Effector CD8-positive, alpha-beta T cell (primary cell): Measurements from ENCODE around the gene TMTC3.
"Not testable (repeated sequence)": the region's sequence is repeated elsewhere in the genome, so short reads cannot be mapped to it uniquely, and the experiment has no call there.

Source experiments
- DNase-seq: peaks from one replicate; lab custom pipeline; 2025; lab: John Stamatoyannopoulos, UW
- total RNA-seq, 4 experiments: gene quantifications; one replicate each; lab custom pipeline; 2026; lab: John Stamatoyannopoulos, UW

TMTC3 gene
- 16.2 to 30.2 (median 23.6) reads per million in 4 experiments for total RNA-seq

DNA sequence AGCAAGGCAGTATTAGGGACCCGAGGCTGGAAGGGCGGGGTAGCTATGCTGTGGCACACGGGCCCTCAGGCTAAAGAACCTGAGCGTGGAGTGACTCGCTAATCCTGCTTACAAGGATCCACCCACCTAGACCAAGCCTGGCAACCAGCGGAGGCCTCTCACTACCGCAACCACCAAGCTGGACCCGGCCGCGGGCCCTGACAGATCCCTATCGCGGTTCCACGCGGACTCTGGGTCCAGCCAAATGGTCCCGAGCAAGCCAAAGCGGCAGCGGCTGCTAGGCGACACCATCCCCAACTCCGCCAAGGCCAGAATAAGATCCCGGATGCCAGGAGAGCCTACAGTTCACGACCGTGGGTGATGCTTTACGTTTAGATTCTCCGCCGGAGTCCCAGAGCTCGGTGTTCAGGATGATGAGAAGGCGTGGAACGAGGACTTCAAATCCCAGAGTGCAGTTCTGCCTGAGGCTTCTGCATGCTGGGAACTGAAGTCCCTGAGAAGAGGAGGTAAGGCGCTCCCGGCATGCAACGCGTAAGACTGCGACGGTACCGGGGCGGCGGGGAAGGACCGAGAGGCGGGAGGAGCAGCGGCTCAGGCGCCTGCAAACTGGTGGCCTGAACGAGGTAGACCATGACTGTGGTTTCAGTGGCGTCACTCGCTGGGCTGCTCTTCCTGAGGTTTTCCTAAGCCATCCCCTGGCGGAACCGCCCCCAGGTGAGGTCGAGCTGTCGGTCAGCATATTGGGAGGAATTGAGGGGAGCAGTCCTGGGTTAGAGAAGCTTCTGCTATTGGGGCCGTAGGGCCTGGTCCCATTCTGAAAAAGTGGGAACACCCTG, at the start of gene TMTC3, which contains the start of gene CEP290:
TSS of gene TMTC3 (plus strand) at position 534 of the 836 bp plus-strand sequence. CDS start 6,009 bp downstream, outside the sequence.
TSS of gene CEP290 (minus strand) at position 315 of the 836 bp plus-strand sequence. CDS start 781 bp downstream, outside the sequence.
- peak; percentile 86 for DNase-seq

DNA sequence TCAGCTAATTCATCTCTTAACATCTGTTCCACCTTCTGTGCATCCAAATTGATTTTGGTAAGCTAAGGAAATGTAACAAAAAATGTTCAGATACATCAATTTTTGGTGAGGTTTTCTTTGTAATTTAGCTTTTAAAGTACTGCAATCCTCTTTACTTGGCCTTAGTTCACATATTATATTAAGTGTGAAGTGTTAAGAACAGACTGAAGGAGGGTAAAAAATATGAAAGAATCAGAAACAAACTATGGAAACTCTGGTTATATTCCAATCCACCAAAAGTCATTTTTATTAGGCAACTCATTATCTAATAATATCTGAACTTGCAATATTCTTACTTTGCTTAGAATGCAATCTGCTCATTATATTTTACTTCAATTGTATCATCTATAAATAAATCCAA, 49.3 kb upstream of the TMTC3 start:
- no peak for DNase-seq

DNA sequence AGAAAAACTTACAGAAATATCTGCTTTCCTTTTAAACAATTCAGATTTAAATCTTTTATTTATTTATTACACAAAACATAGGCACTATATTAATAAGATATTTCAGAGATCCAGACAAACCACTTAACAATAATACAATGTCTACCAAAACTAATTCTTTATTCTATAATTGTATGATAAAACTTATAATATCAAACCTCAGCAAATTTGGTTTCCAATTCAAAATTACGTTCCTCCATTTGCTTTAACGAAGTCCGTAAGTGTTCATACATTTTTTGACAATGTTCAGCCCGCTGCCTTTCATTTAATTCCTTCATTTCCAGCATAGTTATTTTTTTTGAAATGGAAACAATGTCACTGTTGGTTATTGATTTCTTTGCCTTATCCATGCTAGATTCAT, 48.5 kb upstream of the TMTC3 start:
- no peak for DNase-seq

DNA sequence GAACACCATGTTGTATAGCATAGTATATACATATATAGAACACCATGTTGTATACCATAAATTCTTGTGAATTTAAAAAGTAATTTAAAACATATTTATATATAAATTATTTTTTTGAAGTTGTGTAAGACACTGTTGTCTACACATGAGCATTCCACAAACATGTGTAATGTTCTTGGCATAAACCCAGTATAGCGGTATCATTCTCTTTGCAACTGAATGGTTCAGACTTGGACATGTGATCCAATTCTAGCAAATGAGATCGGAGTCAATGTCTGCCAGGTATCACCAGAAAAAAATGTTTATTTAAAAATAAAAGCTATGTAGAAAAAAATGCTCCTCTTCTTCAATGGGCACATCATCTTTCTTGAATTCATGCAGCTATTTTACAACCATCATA, 34.1 kb upstream of the TMTC3 start:
- DNase-seq = no peak

DNA sequence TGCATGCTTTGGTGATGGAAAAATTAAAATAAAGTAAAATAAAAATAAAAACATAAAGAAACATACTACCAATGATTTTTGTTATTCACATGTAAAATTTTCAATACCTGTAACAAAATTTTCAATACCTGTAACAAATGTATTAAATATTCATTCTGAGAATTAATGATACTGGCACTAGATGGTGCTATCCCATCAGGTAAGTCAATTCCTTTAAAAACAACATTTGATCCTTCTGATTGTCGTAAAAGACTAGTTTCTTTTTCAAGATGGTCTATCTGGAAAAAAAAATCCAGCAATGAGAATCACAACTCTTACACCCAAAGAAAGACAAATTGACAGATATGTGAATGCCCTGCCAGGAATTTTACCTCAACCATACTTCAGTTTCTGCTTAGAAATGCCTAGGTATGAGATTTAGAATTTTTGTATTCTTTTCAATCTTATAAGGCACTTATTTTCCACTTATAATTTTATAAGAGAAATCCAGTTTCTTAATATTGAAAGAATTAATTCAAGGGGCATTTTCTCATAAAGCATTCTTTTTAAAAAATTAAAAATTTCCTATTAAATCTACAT, 30.9 kb upstream of the TMTC3 start:
- DNase-seq = no peak

DNA sequence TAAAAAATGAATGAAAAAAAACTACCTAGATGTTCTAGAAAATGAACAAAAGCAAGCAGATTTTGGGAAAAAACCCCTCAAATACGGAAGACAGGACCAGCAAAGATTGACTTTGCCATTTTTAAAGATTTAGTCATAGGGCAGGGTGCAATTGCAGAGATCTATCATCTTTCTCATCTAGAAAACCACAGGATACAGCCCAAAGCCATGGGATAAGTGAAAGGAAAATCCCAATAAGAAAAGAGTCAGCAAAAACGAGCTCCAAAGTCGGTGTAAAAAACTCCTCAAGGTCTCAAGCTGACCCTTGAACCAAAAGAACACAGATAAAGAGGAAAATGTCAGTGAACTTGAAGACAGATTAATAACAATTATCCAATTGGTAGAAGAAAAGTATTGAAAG, 28.2 kb upstream of the TMTC3 start:
- no peak for DNase-seq

DNA sequence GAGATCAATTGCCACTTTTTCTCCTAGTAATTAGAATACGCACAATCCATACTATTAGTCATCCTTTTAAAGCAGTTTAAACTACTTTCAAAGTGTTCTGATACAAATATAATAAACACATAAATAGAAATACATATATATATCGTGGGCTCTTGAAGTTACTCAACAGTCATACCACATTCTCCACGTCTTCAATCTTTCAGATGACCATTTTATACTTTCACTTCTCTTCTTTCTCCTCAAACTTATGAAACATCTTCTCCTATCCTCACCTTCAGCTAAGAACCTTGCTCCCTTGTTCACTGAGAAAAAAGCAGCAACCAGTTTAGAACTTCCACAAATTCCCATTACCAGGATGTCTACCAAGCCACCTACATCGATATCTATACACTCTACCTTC, 19.4 kb upstream of the TMTC3 start:
- no peak for DNase-seq

DNA sequence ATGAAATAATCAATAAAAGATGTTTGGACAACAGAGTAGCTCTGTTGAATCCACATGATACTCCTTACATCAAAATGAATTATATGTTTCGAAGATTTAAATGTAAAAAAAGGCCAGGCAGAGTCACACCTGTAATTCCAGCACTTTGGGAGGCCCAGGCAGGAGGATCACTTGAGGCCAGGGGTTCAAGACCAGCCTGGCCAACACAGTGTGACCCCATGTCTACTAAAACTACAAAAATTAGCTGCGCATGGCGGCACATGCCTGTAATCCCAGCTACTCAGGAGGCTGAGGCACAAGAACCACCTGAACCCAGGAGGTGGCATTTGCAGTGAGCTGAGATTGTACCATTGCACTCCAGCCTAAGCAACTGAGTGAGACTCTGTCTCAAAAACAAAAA, 15.0 kb upstream of the TMTC3 start:
- no peak for DNase-seq

DNA sequence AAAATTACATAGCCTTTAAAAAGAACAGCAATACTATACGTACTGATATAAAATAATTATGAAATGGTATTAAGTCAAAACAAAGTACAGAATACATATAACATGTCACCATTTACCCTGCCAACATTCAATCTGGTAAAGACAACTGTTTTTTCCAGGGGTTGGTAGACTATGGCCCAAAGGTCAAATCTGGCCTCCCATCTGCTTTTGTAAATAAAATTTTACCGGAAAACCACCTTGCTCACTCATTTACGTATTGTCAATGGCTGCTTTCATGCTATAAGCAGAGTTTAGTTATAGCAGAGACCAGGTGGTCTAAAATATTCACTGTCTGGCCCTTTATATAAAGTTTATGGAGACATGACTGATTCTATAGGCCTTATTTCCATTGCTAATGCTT, 14.3 kb upstream of the TMTC3 start:
- DNase-seq = no peak

DNA sequence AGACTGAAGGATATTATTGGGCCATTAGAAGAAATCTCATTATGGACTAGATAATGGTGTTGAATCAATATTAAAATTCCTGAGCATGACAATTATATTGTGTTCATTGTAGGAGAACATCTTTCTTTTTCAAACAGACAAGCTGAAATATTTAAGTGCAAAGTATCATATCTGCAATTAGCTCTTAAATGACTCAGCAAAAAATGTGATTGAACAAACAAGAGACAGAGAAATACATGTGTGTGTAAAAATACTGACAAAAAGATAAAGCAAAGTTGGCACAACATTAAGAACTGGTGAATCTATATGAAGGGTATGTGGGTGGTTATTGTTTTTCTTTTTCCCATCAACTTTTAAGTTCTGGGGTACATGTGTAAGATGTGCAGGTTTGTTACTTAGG, 9.7 kb upstream of the TMTC3 start:
- no peak for DNase-seq

DNA sequence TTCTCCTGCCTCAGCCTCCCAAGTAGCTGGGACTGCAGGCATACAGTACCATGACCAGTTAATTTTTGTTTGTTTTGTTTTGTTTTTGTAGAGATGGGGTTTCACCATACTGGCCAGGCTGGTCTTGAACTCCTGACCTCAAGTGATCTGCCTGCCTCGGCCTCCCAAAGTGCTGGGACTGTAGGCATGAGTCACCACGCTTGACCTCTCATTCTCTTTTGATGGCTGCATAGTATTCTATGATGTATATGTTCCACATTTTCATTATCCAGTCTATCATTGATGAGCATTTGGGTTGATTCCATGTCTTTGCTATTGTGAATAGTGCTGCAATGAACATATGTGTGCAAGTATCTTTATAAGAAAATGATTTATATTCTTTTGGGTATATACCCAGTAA, 8.9 kb upstream of the TMTC3 start:
- DNase-seq = not testable (repeated sequence)

DNA sequence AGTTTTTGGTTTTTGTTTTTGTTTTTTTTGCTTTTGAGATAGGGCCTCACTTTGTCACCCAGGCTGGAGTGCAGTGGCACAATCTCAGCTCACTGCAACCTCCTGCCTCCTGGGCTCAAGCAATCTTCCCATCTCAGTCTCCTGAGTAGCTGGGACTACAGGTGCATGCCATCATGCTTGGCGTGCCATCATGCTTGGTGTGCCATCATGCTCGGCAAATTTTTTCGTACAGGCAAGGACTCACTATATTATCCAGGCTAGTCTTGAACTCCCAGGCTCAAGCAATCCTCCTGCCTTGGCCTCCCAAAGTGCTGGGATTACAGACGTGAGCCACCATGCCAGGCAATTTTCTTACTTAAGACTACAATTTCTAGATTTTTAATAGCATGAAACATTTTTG, 2.4 kb upstream of the TMTC3 start:
- DNase-seq = not testable (repeated sequence)

DNA sequence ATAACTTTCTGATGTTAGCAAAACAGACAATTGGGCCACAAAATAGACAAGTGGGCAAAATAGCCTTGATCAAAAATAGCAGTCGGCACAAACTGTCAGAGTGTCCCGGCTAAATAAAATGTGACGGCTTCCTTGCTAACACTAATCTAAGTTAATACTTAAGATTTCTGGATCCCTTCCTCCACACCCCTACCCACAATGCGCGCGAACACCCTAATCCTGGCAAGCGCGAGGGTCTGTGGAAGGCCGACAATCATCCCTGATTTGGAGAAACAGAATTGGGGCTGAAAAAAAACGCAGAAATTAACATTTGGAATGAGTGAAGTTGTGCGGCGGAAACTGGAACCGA, 708 bp upstream of the TMTC3 start:
- DNase-seq = no peak

DNA sequence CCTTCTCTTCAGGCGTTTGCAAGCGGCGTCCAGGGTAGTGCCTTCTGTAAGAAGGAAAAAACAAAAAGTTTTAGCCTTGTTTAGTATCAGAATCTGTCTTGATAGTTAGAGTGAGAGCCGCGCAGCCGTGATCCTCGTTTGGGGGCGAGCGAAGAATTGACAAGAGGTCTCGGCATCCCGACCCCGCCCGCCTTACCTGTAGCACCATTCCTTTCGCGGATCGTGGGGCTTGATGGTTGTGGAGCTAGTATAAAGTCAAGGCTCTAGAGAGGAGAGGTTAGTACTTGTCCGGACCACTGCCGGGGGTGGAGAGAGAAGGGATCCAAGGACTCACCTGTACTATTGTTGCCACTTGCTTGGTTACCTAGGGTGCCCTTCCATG, 494 bp downstream of the TMTC3 start:
- DNase-seq = peak; percentile 23

DNA sequence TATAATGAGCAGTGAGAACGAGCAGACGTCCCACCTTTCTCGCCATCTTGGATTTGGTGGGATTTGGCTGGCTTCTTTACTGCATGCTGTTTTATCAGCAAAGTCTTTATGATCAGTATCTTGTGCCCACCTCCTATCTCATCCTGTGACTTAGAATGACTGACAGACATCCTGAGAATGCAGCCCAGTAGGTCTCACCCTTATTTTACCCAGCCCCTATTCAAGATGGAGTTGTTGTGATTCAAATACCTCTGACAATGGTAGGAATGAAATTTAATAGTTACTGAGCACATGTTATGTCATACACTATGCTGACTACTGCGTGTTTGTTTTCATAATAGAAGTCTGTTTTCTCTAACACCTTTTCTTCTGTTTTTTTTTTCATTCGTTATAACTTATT, 1.9 kb downstream of the TMTC3 start:
- DNase-seq = no peak

DNA sequence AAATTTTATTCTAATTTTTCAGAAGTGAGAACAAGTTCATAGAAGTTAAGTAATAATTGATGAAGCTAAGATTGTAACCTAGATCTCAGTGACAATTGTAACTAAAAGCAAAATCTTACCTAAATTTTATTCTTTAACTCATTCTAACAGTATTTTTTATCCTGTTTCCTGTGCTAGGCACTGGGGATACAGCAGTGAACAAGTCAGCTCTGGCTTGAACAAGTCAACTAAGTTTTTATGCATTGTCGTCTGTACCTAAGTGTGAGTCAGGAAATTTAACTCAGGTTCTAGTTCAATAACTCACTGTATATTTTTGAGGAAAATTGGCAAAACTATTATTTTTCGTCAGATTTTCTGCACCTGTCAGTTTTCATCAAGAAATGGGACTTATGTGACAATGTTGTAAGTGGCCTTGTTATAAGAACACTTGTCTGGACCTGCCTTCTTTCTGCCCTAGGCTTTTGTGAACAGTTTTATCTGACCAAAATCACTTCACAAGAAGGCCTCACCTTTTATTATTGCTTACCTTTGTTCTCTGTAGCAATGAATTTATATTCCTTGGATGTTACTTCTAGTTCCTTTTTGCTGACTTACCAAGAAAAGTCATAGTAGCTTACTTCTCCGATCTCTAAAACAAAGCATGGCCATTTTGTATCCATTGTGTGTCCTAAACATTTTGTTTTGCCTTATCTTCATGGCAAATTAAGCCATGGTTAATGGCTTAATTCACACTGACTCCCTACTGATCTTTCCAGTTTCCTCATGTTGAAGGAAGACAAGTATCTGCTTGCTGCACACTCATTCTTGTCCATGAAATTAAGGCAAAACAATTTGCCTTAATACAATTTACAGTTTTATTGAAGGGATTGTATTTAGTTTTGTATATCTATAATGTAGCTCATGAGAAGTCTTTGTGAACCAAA, 2.7 kb downstream of the TMTC3 start:
- no peak for DNase-seq

DNA sequence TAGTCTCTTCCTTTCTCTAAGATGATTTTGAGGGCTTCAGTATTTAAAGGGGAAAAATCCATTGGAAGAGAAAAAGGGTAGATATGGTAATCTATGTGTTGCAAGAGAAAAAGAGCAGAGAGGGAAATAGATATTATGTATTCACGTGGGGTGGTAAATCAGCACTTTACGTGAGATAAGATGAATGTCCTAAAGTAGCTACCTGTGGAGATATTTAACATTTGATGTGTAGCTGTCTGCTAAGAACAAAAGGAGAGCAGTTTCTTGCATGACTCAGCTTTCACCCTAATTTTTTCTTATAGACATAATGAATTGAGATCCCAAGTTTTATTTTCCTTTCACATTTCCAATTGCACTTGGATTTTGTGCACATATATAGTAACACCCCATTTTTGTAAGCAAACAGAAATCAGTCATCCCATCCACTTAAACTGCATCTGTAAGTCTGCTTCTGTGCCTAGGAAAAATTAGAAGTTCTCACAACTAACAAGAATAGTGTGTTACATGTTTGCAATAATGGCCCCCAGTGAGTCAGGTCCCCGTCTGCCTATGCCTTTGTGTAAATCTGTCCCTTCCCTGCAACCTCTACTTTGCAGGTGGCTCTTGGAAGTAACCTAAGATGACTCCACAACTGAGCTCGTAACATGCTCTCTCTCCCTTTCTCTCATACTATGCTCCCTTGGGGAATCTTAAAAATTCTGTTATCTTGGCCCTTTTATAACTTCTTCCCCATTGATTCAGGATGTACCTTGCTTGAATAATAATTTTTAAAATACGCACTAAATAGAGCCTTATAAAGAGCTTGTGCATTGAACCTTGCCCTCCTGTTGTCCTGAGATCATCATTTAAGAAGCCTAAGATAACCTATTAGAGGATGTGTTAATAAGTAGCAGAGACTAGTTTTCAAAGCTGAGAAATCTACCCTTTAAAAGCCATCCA, 3.7 kb downstream of the TMTC3 start:
- no peak for DNase-seq

DNA sequence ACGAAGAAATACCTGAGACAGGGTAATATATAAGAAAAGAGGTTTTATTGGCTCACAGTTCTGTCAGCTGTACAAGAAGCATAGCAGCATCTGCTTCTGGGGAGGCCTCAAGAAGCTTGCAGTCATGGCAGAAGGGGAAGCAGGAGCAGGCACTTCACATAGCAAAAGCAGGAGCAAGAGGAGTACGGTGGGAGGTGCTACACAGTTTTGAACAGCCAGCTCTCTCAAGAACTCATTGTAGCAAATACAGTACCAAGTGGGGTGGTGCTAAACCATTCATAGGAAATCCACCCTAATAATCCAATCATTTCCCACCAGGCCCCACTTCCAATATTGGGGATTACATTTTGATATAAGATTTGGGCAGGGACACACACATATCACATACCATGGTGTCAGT, 8.0 kb downstream of the TMTC3 start:
- no peak for DNase-seq

DNA sequence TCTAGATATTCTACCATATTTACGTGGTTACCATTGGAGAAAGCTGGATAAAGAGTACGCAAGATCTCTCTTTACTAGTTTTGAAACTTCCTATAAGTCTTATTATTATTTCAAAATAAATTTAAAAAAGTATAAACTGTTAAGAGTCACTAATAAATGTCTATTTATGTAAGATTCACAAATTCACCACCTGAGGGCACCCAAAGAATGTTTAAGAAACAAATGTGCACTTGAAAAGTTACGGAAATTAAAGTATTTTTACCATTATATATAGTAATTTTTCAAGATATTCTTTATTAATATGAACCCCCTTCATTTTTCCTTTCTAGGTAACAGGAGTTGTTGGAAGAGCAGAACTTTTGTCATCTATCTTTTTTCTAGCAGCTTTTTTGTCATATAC, 11.9 kb downstream of the TMTC3 start:
- DNase-seq = no peak

DNA sequence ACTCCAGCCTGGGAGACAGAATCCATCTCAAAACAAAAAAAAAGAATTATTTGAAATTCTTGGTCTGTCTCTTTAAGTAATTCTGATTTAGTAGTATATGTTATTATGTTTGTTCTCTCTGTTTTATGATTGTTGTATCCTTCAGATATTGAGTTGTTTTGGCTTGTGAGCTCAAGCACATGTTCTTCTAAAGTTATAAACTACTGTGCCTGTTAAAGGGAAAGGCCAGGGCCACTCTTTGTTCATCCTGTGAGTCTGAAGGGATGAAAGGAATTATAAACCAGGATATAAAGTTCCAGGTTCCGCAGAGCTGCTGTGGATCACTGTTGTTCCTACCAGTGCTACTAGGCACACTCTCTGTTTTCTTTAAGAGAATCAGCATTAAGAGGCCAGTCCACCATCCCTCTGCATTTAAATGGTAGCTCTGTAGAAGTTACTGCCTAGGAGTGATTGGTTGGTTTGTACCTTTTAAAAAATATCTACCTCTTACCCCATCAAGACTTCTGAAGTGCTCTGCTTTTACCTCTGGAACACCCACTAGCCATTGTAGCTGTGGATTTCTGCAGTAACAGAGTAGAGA, 14.1 kb downstream of the TMTC3 start:
- no peak for DNase-seq

DNA sequence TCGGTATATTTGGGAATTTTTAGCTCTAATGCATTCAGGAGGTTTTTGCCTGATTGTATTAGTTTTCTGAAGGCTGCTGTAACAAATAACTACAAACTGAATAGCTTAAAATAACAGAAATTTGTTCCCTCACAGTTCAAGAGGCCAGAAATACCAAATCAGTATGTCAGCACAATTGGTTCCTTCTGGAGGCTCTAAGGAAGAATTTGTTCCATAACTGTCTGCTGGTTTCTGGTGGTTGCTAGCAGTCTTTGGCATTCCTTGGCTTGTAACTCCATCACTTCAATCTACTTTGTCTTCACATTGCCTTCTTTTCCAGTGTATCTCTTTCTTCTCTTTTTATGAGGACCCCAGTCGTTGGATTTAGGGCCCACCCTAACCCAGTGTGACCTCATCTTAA, 21.3 kb downstream of the TMTC3 start:
- no peak for DNase-seq
